ENCODE measurements around the gene PUSL1.

PUSL1 gene

GRCh38 chr1:1307923-1308755, at the start of gene PUSL1, which contains the start of gene ACAP3:
Gene PUSL1, plus strand, starts transcription at chr1:1308597. Its CDS starts 47 bp downstream, at chr1:1308644.
Gene ACAP3, minus strand, starts transcription at chr1:1307930. Its CDS starts 115 bp downstream, at chr1:1307815.
- in situ Hi-C loops (cut with MboI; ENCODE audit: low sequenced_read_pairs), result no loop called here

GRCh38 chr1:1259119-1259488, 49.3 kb upstream of the PUSL1 start:
- in situ Hi-C loops (cut with MboI; ENCODE audit: low sequenced_read_pairs), result no loop called here

- in situ Hi-C loops (cut with MboI; ENCODE audit: low sequenced_read_pairs), result no loop called here
Observed at GRCh38 chr1:1259540-1259939, 48.9 kb upstream of the PUSL1 start.

- in situ Hi-C loops (cut with MboI; ENCODE audit: low sequenced_read_pairs), result no loop called here
Observed at GRCh38 chr1:1259951-1260600, 48.3 kb upstream of the PUSL1 start.

- in situ Hi-C loops (cut with MboI; ENCODE audit: low sequenced_read_pairs), result no loop called here
Observed at GRCh38 chr1:1260843-1261560, 47.4 kb upstream of the PUSL1 start.

GRCh38 chr1:1262071-1262470, 46.3 kb upstream of the PUSL1 start:
- in situ Hi-C loops (cut with MboI; ENCODE audit: low sequenced_read_pairs), result no loop called here

- in situ Hi-C loops (cut with MboI; ENCODE audit: low sequenced_read_pairs), result no loop called here
Observed at GRCh38 chr1:1262758-1263157, 45.6 kb upstream of the PUSL1 start.

- in situ Hi-C loops (cut with MboI; ENCODE audit: low sequenced_read_pairs), result no loop called here
Observed at GRCh38 chr1:1264026-1264425, 44.4 kb upstream of the PUSL1 start.

GRCh38 chr1:1264868-1265272, 43.5 kb upstream of the PUSL1 start:
- in situ Hi-C loops (cut with MboI; ENCODE audit: low sequenced_read_pairs), result no loop called here

GRCh38 chr1:1267488-1268283, 40.7 kb upstream of the PUSL1 start:
- in situ Hi-C loops (cut with MboI; ENCODE audit: low sequenced_read_pairs), result no loop called here

GRCh38 chr1:1268284-1268682, 40.1 kb upstream of the PUSL1 start:
- in situ Hi-C loops (cut with MboI; ENCODE audit: low sequenced_read_pairs), result no loop called here

- in situ Hi-C loops (cut with MboI; ENCODE audit: low sequenced_read_pairs), result no loop called here
Observed at GRCh38 chr1:1270813-1271212, 37.6 kb upstream of the PUSL1 start.

- in situ Hi-C loops (cut with MboI; ENCODE audit: low sequenced_read_pairs), result no loop called here
Observed at GRCh38 chr1:1272341-1273208, 35.8 kb upstream of the PUSL1 start.

GRCh38 chr1:1273209-1273511, 35.2 kb upstream of the PUSL1 start:
- in situ Hi-C loops (cut with MboI; ENCODE audit: low sequenced_read_pairs), result no loop called here

GRCh38 chr1:1273512-1274298, 34.7 kb upstream of the PUSL1 start, which contains the start of gene UBE2J2:
Gene UBE2J2, minus strand, starts transcription at chr1:1273854. Its CDS starts 5,862 bp downstream, at chr1:1267992.
- in situ Hi-C loops (cut with MboI; ENCODE audit: low sequenced_read_pairs), result no loop called here

- in situ Hi-C loops (cut with MboI; ENCODE audit: low sequenced_read_pairs), result no loop called here
Observed at GRCh38 chr1:1274299-1274930, 34.0 kb upstream of the PUSL1 start.

GRCh38 chr1:1274931-1275431, 33.4 kb upstream of the PUSL1 start:
- in situ Hi-C loops (cut with MboI; ENCODE audit: low sequenced_read_pairs), result no loop called here

- in situ Hi-C loops (cut with MboI; ENCODE audit: low sequenced_read_pairs), result no loop called here
Observed at GRCh38 chr1:1275836-1276235, 32.6 kb upstream of the PUSL1 start.

GRCh38 chr1:1278620-1279019, 29.8 kb upstream of the PUSL1 start:
- in situ Hi-C loops (cut with MboI; ENCODE audit: low sequenced_read_pairs), result no loop called here
